Panc1 (cell line): Measurements from ENCODE around the gene UBE2M.
A peak's percentile ranks its signal among the peaks of the same experiment; 100 is the strongest.

Source experiments
- POLR2AphosphoS5 ChIP-seq: IDR thresholded peaks from 2 replicates; pipeline ENCODE4 v1.6.1; 2012; ENCODE audit warnings: mild to moderate bottlenecking, low read depth, low read length, moderate library complexity
- TCF7L2 ChIP-seq: IDR thresholded peaks from 2 replicates; pipeline ENCODE4 v1.6.1; 2011; ENCODE audit warnings: mild to moderate bottlenecking, low read depth, low read length, inconsistent platforms
- TF ChIP-seq, protein P1 (sequence below): fragments of 450-650 bp; IDR thresholded peaks from 2 replicates; pipeline ENCODE4 v1.5.1; 2017; ENCODE audit warnings: mild to moderate bottlenecking
- TF ChIP-seq, protein P2 (sequence below), 2 experiments: IDR thresholded peaks; 2 replicates each; pipeline ENCODE4 v1.6.1; 2011 to 2012; ENCODE audit warnings: low read depth in 2 of 2, control low read depth in 1 of 2, low read length in 1 of 2, mild to moderate bottlenecking in 1 of 2, moderate library complexity in 1 of 2; ENCODE audit not compliant: insufficient read depth in 1 of 2

DNA sequence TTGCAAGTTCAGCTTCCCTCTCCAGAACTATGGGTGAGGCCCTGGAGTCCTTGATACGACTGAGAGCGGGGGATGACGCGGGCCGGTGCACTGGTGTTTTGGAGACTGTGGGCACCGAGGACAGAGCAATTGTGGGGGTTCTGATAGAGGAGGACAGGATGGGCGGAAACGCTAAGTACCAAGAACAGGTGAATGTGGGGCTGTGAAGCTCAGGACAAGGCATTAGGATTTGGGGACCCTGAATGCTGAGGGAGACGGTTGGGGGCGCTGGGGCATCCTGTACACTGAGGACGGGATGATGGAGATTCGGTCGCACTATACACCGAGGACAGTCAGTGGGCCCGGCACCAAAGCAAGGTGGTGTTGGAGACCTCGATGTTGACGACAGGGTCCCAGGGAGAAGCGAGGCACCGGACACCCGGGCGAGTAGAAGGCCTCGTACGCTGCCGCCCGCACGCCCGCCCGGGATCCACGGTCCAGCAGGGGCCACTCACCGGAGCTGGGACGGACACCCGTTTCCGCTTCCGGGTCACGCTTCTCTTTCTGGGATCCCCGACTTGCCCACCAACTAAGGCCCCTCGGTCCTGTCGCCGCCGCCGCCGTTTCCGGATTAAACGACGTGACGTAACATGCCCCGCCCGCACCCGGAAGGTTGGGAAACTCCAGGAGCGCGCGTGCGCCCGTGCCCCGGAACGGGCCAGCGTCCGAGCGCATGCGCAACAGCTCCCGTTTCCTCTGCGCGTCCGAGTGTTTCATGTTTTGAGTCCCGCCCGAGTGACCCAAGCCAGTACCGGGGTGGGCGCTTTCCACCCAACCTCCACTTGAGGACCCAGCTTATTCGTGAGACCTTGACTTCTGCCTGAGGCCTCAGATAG is 3.7 kb downstream of the UBE2M start, which contains the start of gene CHMP2A:
- TF ChIP-seq, protein P1, sequence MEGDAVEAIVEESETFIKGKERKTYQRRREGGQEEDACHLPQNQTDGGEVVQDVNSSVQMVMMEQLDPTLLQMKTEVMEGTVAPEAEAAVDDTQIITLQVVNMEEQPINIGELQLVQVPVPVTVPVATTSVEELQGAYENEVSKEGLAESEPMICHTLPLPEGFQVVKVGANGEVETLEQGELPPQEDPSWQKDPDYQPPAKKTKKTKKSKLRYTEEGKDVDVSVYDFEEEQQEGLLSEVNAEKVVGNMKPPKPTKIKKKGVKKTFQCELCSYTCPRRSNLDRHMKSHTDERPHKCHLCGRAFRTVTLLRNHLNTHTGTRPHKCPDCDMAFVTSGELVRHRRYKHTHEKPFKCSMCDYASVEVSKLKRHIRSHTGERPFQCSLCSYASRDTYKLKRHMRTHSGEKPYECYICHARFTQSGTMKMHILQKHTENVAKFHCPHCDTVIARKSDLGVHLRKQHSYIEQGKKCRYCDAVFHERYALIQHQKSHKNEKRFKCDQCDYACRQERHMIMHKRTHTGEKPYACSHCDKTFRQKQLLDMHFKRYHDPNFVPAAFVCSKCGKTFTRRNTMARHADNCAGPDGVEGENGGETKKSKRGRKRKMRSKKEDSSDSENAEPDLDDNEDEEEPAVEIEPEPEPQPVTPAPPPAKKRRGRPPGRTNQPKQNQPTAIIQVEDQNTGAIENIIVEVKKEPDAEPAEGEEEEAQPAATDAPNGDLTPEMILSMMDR = no peak
- TF ChIP-seq, protein P2, sequence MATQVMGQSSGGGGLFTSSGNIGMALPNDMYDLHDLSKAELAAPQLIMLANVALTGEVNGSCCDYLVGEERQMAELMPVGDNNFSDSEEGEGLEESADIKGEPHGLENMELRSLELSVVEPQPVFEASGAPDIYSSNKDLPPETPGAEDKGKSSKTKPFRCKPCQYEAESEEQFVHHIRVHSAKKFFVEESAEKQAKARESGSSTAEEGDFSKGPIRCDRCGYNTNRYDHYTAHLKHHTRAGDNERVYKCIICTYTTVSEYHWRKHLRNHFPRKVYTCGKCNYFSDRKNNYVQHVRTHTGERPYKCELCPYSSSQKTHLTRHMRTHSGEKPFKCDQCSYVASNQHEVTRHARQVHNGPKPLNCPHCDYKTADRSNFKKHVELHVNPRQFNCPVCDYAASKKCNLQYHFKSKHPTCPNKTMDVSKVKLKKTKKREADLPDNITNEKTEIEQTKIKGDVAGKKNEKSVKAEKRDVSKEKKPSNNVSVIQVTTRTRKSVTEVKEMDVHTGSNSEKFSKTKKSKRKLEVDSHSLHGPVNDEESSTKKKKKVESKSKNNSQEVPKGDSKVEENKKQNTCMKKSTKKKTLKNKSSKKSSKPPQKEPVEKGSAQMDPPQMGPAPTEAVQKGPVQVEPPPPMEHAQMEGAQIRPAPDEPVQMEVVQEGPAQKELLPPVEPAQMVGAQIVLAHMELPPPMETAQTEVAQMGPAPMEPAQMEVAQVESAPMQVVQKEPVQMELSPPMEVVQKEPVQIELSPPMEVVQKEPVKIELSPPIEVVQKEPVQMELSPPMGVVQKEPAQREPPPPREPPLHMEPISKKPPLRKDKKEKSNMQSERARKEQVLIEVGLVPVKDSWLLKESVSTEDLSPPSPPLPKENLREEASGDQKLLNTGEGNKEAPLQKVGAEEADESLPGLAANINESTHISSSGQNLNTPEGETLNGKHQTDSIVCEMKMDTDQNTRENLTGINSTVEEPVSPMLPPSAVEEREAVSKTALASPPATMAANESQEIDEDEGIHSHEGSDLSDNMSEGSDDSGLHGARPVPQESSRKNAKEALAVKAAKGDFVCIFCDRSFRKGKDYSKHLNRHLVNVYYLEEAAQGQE (IDR thresholded peaks at IDR 0.05; ENCODE audit: insufficient read depth in 1 of 2, low read depth in 2 of 2, low read length in 1 of 2) = no peak
- TF ChIP-seq POLR2AphosphoS5 (peak; percentile 100), TCF7L2 (peak; percentile 43; the same call in 1 of the 2 replicates)
